Measurements from ENCODE around the gene MAD1L1.

DNA sequence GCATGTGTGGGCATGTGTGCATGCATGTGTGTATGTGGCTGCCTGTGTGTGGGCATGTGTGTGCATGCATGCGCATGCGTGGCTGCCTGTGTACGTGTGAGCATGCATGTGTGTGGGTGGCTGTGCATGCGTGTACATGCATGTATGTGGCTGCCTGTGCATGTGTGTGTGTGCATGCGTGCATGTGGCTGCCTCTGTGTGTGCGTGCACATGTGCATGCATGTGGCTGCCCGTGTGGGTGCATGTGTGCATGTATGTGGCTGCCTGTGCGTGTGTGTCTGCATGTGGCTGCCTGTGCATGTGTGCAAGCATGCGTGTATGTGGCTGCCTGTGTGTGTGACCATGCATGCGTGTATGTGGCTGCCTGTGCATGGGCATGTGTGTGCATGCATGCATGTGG, 345.5 kb downstream of the MAD1L1 start:
- TF ChIP-seq, protein P1, sequence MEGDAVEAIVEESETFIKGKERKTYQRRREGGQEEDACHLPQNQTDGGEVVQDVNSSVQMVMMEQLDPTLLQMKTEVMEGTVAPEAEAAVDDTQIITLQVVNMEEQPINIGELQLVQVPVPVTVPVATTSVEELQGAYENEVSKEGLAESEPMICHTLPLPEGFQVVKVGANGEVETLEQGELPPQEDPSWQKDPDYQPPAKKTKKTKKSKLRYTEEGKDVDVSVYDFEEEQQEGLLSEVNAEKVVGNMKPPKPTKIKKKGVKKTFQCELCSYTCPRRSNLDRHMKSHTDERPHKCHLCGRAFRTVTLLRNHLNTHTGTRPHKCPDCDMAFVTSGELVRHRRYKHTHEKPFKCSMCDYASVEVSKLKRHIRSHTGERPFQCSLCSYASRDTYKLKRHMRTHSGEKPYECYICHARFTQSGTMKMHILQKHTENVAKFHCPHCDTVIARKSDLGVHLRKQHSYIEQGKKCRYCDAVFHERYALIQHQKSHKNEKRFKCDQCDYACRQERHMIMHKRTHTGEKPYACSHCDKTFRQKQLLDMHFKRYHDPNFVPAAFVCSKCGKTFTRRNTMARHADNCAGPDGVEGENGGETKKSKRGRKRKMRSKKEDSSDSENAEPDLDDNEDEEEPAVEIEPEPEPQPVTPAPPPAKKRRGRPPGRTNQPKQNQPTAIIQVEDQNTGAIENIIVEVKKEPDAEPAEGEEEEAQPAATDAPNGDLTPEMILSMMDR (IDR thresholded peaks at IDR 0.05 in 8 of 11, conservative IDR thresholded peaks at IDR 0.05 in 3 of 11) = no peak
- no peak for TF ChIP-seq POLR2A (IDR thresholded peaks at IDR 0.05)
